Stimulated activated CD8-positive, alpha-beta memory T cell treated with anti-CD3 and anti-CD28 coated beads, Interleukin-15, amount 100 ng/mL, for 48 hours (primary cell): ENCODE data around the gene KRTAP12-4.
"Not testable (repeated sequence)": the region's sequence is repeated elsewhere in the genome, so short reads cannot be mapped to it uniquely, and the experiment has no call there.

Experiments
- DNase-seq, 2 donors: peaks; one replicate each; pipeline ENCODE4 v3.0.0-alpha.2; 2020; ENCODE audit warnings: low read depth in 2 of 2

The KRTAP12-4 gene

DNA sequence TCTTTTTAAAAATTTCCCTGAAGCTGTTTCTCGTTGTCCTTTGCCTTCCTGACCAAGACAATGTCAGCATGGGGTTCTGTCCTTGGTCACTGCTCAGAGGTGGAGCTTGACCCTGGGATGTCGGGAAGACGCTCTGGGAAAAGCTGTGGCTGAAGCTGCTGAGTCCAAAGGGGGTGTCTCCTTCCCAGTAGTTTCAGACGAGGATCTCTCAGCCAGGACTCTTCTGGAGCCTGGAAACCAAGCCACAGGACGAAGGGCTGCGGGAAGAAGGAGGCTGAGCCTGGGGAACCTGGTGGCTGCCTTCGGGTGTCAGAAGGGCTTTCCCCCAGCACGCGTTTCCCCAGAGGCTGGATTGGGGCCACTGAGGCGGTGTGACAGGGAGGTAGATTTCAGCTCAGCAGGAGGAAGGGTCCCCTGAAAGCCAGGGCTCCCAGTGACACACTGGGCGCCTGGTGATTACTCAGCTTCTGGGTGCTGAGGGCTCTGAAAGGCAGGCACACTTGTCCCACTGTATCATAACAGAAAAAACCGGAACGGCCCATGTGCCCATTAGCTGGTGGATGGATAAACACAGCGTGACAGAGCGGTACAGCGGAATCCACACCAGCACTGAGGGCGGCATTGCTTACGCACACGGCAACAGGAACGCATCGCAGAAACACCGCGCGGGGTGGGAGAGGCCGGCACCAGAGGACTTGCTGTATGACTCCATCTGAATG lies 32.5 kb upstream of the KRTAP12-4 start:
- no peak for DNase-seq

DNA sequence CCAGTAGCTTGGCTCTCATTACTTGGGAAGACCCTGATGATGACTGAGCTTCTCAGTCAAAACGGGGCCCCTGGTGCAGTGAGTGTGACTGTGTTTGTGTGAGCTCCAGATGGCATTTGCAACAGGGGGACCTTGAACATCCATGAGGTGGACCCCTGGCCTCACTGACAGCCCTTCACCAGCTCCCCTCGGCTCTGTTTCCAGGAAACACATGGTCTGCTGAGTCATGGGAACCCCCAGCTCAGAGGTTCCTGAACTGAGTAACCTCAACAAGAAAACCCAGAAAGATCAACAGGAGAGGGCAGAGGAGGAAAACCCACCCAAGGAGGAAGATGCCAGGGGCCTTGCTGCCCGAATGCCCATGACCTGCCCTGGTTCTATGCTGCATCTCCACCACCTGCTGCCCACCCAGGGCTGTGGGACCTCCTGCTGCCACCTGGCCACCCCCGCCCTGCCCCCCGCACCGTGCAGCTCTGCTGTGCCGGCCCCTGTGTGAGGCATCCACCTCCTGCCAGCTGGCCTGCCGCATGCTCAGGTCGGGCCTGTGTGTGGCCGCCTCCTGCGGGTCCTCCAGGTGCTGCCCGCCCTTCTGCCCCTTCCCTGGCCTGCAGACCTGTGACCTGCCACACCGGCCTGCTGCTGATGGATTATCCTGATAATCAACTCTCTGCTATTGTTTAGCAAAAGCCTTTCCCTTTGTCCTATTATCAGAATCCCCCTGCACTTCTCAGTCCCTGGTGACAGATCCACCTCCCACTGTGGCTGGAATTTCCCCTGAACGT lies 31.7 kb upstream of the KRTAP12-4 start:
- DNase-seq: no peak

DNA sequence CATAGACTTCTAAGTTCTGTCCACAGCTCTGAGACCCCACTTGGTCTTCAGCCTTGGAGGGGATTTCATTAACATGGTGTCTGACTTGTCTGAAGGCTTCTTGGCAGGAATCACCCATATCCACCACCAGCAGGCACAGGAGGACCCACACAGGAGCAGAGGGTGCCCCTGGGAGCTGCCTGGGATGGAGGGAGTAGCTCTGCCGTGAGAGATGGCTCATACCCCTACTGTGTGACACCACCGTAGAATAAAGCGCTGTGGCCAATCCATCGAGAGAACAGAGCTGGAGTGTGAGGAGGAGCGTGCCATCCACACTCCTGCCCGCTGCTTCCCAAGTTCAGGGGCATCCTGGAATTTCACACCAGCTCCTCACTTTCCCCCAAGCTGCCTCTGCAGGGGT lies 30.6 kb upstream of the KRTAP12-4 start:
- not testable (repeated sequence) for DNase-seq

DNA sequence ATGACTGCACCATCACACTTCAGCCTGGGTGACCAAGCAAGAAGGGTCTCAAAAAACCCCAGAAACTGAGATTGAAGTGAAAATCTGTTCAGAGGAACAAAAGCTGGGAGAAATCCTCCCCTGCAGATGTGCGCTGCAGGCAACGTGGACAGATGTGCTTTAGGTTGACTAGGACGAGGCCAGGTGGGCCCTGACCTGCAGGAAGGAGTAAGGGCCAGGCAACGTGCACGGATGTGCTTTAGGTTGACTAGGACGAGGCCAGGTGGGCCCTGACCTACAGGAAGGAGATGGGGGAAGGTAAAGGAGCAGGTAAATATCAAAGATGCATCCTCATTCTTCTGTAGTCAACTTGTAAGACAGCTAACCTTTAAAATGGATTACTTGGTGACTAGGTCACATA lies 30.0 kb upstream of the KRTAP12-4 start:
- DNase-seq: no peak

DNA sequence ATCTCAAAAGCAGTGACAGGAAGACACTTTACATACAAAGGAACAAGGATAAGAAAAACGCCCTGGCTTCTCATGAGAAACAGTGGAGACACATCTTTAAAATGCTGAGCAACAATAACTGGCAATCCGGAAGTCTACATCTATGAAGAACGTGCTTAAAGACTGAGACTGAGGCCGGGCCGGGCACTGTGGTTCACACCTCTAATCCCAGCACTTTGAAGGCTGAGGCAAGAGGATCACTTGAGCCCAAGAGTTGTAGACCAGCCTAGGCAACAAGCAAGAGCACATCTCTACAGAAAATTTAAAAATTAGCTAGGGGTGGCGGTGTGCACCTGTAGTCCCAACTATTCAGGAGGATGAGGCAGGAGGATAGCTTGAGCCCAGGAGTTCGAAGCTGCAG lies 29.6 kb upstream of the KRTAP12-4 start:
- DNase-seq: no peak

DNA sequence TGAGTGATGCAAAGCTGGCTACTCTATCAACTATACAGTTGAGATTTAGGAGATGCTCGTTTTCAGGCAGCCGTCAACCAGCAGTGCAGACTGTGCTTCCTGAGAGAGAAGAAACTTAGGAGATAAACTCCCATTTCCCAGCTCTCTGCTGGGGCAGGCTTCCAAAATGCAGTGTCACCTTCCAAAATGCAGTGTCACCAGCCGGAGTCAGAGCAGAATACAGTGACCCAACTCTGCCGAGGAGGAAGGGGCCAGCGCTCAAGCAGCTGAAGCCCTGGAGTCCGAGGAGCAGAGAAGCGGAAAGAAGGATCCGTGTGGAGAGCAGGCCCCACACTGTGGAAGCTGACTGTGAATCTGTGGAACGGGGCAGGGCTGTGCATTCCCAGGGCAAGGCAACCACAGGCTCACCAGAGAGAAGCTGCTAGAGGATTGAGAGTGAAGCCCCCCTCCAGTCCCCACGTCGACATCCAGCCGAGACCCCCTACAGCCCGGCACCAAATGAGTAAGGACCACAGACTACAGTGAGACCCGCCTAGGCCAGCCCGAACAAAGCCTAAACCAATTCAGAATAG lies 28.2 kb upstream of the KRTAP12-4 start:
- DNase-seq: no peak

DNA sequence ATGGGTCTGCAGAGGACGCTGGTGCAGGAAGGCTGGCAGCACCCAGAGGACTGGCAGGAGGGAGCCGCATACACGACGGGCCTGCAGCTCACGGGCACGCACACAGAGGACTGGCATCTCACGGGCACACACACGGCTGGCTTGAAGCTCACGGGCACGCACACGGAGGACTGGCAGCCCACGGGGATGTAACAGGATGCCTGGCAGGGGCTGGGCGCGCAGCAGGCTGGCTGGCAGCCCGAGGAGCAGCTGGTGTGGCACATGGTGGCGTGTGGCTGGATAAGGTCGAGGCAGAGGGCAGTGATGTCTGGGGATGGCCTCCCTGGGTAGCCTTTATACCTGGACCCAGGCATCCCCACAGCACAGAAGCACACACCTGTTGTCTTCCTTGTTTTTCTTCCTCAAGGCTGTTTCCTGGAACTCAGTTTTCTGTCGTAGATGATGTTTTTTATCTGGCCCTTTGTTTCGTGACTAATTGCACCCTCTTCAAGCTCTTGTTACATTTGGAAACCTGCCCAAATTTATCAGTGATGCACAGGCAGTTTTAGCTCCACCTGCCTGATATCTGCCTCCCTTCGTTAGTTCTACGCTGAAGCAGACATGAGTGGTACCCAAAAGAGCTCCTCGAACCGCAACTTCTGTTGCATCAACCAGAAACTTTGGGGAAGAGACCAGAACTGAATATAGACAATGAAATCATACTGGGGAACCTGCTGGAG lies 27.6 kb upstream of the KRTAP12-4 start, which contains the start of gene KRTAP12-1:
Gene KRTAP12-1 (minus strand): TSS at position 303 of the 719 bp plus-strand sequence. CDS start 40 bp downstream, at position 263.
- DNase-seq: no peak

DNA sequence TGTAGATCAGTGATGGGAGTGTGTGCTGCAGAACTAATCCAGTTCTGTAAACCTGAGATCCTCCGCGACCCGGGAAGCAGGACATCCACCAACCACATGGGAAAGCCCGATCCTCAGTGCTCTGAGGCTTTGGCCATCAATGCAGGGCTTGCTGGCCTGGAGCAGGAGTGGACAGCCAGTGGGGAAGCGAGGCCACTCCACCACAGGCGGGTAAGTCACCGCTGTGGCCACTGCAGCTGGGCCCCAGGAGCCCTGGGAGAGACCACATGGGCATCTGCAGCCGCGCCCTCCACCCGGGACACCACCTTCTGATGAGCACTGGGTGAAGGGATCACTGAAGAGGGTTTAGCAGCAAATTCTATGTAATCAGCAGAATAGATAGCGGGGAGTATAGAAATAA lies 26.7 kb upstream of the KRTAP12-4 start:
- DNase-seq: no peak

DNA sequence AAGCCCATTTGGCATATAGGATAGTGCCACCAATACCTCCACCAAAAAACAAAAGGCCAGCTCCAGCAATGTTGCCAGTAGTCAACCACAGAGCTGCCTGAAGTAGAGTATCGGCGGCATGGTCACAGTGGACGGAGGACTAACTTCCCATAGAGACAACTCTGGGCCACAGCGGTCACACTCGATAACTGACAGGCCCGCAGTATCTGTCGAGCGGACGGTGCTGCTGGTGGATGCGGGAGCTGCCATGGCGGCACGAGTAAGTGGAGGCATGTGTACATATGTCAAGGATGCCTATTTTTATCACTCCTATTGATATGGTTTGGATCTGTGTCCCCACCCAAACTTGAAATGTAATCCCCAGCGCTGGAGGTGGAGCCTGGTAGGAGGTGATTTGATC lies 23.4 kb upstream of the KRTAP12-4 start:
- DNase-seq: no peak

DNA sequence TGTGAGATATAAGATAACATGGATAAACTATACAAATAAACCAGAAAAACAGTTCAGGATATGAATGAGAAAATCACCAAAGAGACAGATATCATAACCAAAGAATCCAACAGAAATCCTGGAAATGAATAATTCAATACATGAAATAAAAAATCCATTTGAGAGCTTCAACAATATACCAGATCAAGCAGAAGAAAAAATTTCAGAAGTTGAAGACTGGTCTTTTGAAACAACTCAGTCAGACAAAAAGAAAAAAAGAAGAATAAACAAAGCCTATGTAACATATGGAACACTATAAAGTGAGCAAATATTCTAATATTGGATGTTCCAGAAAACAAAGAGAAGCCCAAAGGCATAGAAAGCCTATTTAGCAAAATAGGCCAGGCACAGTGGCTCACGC lies 17.5 kb upstream of the KRTAP12-4 start:
- DNase-seq: no peak

DNA sequence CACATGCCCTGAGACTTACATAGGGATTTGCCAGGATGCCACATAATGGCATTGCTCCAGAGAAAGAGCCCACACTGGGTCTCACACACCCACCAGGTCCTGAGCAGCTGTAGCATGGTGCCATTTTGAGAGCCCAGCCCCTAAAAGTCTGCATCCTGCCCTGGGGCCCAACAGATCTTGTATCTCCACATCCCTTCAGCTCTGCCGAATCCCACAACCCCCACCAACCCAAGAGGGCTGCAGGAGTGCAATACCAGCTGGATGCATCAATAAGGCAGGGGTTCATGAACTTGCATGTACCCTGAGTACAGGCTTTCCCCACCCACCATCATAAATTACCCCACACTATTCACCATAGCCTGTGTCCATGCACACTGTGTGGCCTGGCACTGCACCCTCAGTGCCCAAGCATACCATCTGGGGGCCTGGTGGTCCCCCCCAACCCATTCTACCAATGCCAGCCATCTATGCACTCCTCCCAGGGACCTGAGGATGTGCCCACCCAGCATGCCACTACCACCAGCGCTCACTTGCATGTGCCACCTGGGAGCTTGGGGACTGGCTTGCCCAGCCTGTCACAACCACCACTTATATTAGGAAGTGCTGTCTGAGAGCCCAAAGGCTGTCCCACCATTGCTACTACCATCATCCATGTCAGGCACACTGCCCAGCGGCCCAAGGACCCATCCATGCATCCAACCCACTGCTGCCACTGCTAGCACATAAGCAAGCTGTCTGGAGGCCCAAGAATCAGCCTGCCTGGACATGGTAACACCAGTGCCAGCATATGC lies 16.4 kb upstream of the KRTAP12-4 start:
- DNase-seq: no peak

DNA sequence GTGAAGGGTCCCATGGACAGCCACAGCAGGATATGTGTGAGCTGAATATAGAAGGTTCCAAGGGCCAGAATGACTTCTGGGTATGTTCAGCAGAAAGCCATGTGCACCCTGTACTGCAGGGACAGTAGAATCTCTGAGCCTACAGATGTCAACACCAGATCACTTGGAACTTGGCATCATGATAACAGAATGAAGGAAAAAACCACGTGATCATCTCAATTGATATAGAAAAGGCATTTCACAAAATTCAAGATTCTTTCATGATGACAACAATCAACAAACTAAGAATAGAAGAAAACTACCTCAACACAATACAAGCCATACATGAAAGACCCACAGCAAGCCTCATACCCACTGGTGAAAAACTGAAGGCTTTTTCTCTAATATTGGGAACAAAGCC lies 13.2 kb upstream of the KRTAP12-4 start:
- DNase-seq: no peak

DNA sequence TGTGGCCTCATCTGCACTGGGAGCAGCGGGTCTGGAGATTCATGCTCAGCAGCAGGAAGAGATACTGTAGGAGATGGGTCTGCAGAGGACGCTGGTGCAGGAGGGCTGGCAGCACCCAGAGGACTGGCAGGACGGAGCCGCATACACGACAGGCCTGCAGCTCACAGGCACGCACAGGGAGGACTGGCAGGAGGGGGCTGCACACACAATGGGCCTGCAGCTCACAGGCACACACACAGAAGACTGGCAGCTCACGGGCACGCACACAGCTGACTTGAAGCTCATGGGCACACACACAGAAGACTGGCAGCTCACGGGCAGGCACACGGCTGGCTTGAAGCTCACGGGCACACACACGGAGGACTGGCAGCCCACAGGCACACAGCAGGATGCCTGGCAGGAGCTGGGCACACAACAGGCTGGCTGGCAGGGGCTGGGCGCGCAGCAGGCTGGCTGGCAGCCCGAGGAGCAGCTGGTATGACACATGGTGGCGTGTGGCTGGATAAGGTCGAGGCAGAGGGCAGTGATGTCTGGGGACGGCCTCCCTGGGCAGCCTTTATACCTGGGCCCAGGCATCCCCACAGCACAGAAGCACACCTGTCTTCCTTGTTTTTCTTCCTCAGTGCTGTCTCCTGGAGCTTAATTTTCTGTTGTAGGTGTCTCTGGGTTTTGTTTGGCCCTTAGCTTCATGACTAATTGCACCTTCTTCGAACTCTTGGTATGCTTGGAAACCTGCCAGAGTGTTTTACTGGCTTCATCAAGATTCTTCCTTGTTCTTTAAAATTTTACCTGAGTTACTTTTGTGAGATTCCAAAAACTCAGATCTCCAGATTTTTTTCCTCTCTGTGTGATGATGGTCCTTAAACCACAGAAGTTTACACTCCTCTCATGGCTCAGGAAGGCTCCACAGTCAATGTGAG lies 12.2 kb upstream of the KRTAP12-4 start, which contains the start of gene KRTAP12-2:
Gene KRTAP12-2 (minus strand): TSS at position 527 of the 920 bp plus-strand sequence. CDS start 41 bp downstream, at position 486.
- no peak for DNase-seq

DNA sequence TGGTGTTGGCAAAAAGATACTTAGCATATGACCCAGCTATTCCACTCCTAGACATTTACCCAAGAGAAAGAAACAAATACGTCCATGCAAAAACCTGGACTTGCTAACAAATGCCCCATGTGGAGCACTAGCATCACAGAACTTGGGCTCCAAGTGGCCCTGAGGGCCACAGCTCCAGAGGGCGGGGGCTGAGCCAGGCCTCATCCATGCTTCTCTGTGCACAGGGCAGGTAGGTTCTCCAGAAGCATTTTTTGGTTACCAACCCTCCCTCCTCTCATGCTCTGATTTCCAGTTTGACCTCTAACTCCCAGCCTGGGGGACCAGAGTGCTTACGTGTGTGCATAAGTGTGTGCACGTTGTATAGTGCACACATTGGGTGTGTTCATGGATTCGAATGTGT lies 10.2 kb upstream of the KRTAP12-4 start:
- no peak for DNase-seq

DNA sequence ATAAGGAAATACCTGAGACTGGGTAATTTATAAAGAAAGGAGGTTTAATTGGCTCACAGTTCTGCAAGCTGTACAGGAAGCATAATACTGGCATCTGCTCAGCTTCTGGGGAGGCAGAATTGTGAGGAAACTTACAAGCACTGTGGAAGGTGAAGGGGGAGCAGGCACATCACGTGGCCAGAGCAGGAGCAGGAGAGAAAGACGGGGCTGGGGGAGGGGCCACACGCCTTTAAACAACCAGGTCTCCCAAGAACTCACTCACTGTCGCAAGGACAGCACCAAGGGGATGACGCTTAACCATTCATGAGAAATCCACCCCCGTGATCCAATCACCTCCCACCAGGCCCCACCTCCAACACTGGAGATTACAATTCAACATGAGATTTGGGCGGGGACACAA lies 7.1 kb upstream of the KRTAP12-4 start:
- DNase-seq: not testable (repeated sequence)

DNA sequence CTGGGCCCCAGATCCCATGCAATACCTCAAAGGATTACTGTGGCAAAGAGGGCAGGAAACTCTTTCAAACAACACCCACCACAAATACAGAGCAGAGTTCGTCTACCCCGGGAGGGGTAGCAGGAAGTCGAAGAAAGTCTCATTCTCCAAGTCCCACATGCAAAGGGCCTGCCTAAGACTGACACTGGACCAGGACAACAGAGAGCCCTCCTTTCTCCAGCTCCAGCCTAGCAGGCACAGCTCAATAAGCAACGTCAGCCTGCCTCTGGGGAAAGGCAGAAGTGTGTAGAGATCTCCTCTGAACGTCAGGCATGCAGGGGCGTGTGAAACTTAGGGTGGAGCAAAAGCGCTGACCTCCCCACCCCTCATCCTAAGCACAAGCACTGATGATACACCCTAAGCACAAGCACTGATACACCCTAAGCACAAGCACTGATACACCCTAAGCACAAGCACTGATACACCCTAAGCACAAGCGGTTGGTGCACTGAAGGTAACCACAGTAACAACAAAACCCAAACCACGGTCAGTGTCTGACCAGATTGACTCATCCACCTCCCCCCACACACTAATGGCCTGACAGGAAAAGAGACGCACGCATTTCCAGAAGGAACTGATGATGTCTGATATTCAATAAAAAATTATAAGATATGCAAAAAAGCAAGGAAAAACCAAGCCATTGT lies 4.6 kb upstream of the KRTAP12-4 start:
- DNase-seq: no peak

DNA sequence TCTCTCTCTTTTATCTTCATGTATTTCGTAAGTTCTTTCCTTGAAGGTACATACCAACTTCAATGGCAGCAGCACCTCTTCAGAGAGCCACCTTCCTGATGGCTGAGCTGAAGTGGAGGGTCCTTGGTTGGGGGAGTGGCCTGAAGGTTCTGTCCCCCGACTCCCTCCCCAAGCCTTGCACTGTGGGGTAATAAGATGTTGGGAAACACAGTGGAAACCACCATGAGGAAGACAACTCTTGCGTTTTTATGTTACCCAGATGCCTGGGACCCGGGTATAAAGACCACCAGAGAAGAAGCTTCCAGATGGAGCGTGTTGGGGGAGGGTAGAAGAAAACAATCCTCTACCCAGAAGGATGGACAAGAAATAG lies 4.1 kb upstream of the KRTAP12-4 start:
- no peak for DNase-seq

DNA sequence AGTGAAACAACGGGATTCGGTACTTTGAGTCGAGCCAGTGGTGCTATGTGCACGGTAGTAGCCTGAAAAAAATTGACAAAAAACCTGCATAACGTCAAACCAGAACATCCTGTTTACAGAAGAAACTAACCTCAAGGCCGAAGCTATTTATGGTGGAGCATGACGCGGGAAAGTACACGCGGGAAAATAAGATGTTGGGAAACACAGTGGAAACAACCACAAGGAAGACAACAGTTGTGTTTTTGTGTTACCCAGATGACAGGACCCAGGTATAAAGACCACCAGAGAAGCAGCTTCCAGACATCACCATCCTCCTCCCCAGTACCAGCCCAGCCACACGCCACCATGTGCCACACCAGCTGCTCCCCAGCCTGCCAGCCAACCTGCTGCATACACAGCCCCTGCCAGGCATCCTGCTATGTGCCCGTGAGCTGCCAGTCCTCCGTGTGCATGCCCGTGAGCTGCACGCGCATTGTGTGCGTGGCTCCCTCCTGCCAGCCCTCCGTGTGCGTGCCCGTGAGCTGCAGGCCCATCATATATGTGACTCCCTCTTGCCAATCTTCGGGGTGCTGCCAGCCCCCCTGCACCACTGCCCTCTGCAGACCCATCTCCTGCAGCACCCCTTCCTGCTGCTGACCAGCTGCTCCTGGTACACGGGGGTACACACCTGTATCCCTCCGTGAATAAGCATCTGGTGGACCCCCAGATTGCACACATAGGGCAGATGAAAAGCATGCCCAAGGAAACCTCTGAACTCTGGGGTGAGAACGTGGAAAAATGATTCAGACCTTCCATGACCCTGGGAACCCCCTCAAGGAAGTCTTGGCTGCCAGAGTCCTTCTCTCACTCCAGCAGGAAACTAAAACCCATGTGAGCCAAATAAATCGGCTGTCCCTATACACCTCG lies 3.4 kb upstream of the KRTAP12-4 start, which contains the start of gene KRTAP12-3:
Gene KRTAP12-3 (plus strand): TSS at position 298 of the 906 bp plus-strand sequence. CDS start 48 bp downstream, at position 346.
- no peak for DNase-seq
